ENCODE measurements around the gene CHRNB4. TPM values are rescaled to one million over a fixed set of nuclear protein-coding genes. Genes with fewer than 3 reads are reported as not detected.
A peak's percentile ranks its signal among the peaks of the same experiment; 100 is the strongest.

CHRNB4 gene
- total and polyA plus RNA-seq, 2 of the 8 experiments (the other 6 are each of a cell fraction or from before 2014, with no cell fraction given), result 2.4 to 4.5 TPM

DNA sequence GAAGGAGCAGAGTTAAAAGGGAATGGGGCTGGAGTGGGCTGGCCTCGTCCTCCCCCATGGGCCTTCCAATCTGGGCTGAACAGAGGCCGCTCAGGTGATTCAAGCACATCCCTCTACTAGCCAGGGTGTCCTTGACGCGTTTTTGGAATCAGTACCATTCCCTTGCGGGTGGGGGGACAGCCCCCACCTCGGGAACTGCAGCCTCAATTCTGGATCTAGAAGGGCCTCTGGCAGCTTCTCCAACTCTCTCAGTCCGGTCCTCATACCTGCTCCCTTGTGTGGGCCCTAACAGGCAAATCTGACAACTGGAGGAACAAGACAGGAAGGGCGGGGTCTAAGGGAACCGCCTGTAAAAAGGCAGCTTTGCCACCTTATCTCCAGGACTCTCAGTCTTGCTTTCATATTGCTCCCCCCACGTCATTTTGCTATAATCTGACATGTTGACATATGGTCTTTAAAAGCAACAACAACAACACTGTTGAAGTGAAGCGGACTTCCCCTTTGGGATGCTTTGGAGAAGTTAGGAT, 802 bp upstream of the CHRNB4 start:
- Histone ChIP-seq H4K5ac (ENCODE audit: insufficient read length, low read depth, low read length) (no peak overlapping the region), H4K8ac (ENCODE audit: extremely low read depth, insufficient read depth, low read length) (no peak overlapping the region), H2AK5ac (ENCODE audit: low read depth, low read length) (no peak overlapping the region), H3K9me3 (ENCODE audit: insufficient read depth in 2 of 2, low read depth in 1 of 2, low read length in 1 of 2) (no peaks in the 10 kb centered on the region), H3K4me1 (replicated peaks in 1 of 4; ENCODE audit: control insufficient read depth in 3 of 4, insufficient read depth in 4 of 4, low read length in 3 of 4) (peaks cover 2 to 16% (median 7%) of the 10 kb centered on the region in 4 experiments; a peak in 6 of 7 replicates), H2AFZ (ENCODE audit: low read length) (no peak overlapping the region), H2BK120ac (replicated peaks; ENCODE audit: low read depth, low read length) (no peak overlapping the region), H3K18ac (ENCODE audit: extremely low read depth, low read length) (peak overlapping the region; percentile 65; the same call in 1 of the 2 replicates), H3K36me3 (ENCODE audit: control insufficient read depth in 2 of 4, insufficient read depth in 4 of 4, low read length in 3 of 4) (no peaks in the 10 kb centered on the region), H3K56ac (replicated peaks; ENCODE audit: insufficient read length, low read depth, low read length) (no peak overlapping the region), H3K4me2 (ENCODE audit: insufficient read depth in 1 of 2, low read depth in 2 of 2, low read length in 2 of 2) (peak overlapping the region; percentile 57 to 82), H3K23me2 (ENCODE audit: low read depth, low read length) (peaks cover 7% of the 10 kb centered on the region; the same call in 1 of the 2 replicates), H4K91ac (replicated peaks; ENCODE audit: insufficient read length, low read length) (no peak overlapping the region), H3K23ac (ENCODE audit: insufficient read length) (no peak overlapping the region), H3K9ac (replicated peaks in 1 of 4; ENCODE audit: extremely low read depth in 1 of 4, low read depth in 3 of 4, low read length in 3 of 4) (no peak overlapping the region), H3K4me3 (ENCODE audit: extremely low read depth in 1 of 4, insufficient read depth in 2 of 4, low read depth in 3 of 4, low read length in 4 of 4) (peak overlapping the region; percentile 55 to 87 (median 68); a peak in 7 of 8 replicates), H3K14ac (ENCODE audit: insufficient read length) (no peak overlapping the region), H2BK15ac (ENCODE audit: low read length) (no peak overlapping the region), H2BK5ac (ENCODE audit: low read depth, low read length) (0 out of 2 replicates have a peak overlapping the region, but pooled peaks have one; percentile 95), H4K20me1 (replicated peaks in 1 of 2; ENCODE audit: control insufficient read depth in 1 of 2, insufficient read depth in 2 of 2, low read length in 2 of 2) (no peaks in the 10 kb centered on the region), H3K27me3 (replicated peaks in 1 of 4; ENCODE audit: control insufficient read depth in 3 of 4, extremely low read depth in 1 of 4, insufficient read depth in 3 of 4, low read length in 3 of 4) (peaks cover 0 to 6% (median 4%) of the 10 kb centered on the region in 4 experiments; a peak in 2 of 7 replicates), H3K79me1 (ENCODE audit: low read depth, low read length) (no peaks in the 10 kb centered on the region), H2BK12ac (ENCODE audit: low read depth, low read length) (peak overlapping the region; percentile 43; the same call in 1 of the 2 replicates), H2BK20ac (ENCODE audit: low read length) (no peak overlapping the region), H3K27ac (ENCODE audit: low read depth, low read length) (no peak overlapping the region), H3K4ac (replicated peaks; ENCODE audit: insufficient read length, low read depth, low read length) (no peak overlapping the region), H3K79me2 (ENCODE audit: control insufficient read depth in 1 of 2, insufficient read depth in 2 of 2, low read length in 2 of 2) (no peaks in the 10 kb centered on the region)
- FAIRE-seq (no peak), DNase-seq (ENCODE audit: low read depth in 1 of 2, low spot score in 2 of 2) (no peak)
- WGBS, 2 experiments (ENCODE audit: extremely low coverage in 1 of 2, insufficient coverage in 1 of 2, insufficient read length in 1 of 2, insufficient replicate concordance in 2 of 2, low coverage in 1 of 2, low lambda C conversion rate in 2 of 2, missing lambda C conversion rate in 1 of 2), result 23% methylated on average over 11 of the region's 11 CpGs; no CpG with 5 or more reads in 1 of the 2 experiments
- ChIA-PET CTCF (ENCODE audit: partially characterized antibody) (interaction anchor here (0.9 to 6.5 kb wide), 16 partner anchors 11 to 331 kb away, joined by 3 to 57 read pairs (median 4); no protein-coding TSS in a partner anchor), POLR2A (ENCODE audit: partially characterized antibody) (interaction anchor here (0.7 to 2.2 kb wide), 3 partner anchors 9 to 170 kb away, joined by 3 to 7 read pairs (median 4); no protein-coding TSS in a partner anchor)
- TF ChIP-seq SIN3A (conservative IDR thresholded peaks at IDR 0.05 in 1 of 2, IDR thresholded peaks at IDR 0.05 in 1 of 2; ENCODE audit: low read depth in 1 of 2, low read length in 2 of 2), result no peak
- TF ChIP-seq RAD21 (IDR thresholded peaks at IDR 0.05 in 1 of 2, conservative IDR thresholded peaks at IDR 0.05 in 1 of 2; ENCODE audit: low read depth in 2 of 2, low read length in 2 of 2), result no peak
- no peak for TF ChIP-seq CEBPB (IDR thresholded peaks at IDR 0.05; ENCODE audit: low read depth, low read length)
- TF ChIP-seq CREB1 (IDR thresholded peaks at IDR 0.05), result no peak
- TF ChIP-seq POU5F1 (IDR thresholded peaks at IDR 0.05; ENCODE audit: low read depth, low read length), result no peak
- TF ChIP-seq, protein P1, sequence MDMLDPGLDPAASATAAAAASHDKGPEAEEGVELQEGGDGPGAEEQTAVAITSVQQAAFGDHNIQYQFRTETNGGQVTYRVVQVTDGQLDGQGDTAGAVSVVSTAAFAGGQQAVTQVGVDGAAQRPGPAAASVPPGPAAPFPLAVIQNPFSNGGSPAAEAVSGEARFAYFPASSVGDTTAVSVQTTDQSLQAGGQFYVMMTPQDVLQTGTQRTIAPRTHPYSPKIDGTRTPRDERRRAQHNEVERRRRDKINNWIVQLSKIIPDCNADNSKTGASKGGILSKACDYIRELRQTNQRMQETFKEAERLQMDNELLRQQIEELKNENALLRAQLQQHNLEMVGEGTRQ (IDR thresholded peaks at IDR 0.05; ENCODE audit: low read length), result no peak
- TF ChIP-seq CTBP2 (IDR thresholded peaks at IDR 0.05; ENCODE audit: borderline replicate concordance, insufficient read depth, insufficient read length, low read length), result no peak
- no peak for TF ChIP-seq CBX5 (IDR thresholded peaks at IDR 0.05; ENCODE audit: low read depth, low read length)
- no peak for TF ChIP-seq KDM4A (IDR thresholded peaks at IDR 0.05; ENCODE audit: low read depth, low read length, severe bottlenecking)
- TF ChIP-seq BRCA1 (IDR thresholded peaks at IDR 0.05; ENCODE audit: low read depth, low read length), result no peak
- TF ChIP-seq KDM5A (IDR thresholded peaks at IDR 0.05; ENCODE audit: low read length), result no peak
